HT1080 (cell line): ENCODE measurements around the gene TMIGD3. TPM values are rescaled to one million over a fixed set of nuclear protein-coding genes. Genes with fewer than 3 reads are reported as not detected.
A peak's percentile ranks its signal among the peaks of the same experiment; 100 is the strongest.

Experiments
- DNase-seq: peaks from one replicate; pipeline ENCODE4 v3.0.0-alpha.2; 2015; ENCODE audit warnings: low read depth
- small RNA-seq: library from RNA; depleted of rRNA; stranded (forward); fragments of <200 nt; gene quantifications from one replicate; pipeline ENCODE3, GENCODE V24; 2014
- total RNA-seq: library from RNA; depleted of rRNA; stranded (reverse); fragments of >200 nt; shearing (Covaris generic); gene quantifications from 2 replicates; pipeline ENCODE4 v1.2.3, GENCODE V29; 2014; rRNA removed

The TMIGD3 gene
- total RNA-seq, 1 experiment from 2014 or later = not detected

DNA sequence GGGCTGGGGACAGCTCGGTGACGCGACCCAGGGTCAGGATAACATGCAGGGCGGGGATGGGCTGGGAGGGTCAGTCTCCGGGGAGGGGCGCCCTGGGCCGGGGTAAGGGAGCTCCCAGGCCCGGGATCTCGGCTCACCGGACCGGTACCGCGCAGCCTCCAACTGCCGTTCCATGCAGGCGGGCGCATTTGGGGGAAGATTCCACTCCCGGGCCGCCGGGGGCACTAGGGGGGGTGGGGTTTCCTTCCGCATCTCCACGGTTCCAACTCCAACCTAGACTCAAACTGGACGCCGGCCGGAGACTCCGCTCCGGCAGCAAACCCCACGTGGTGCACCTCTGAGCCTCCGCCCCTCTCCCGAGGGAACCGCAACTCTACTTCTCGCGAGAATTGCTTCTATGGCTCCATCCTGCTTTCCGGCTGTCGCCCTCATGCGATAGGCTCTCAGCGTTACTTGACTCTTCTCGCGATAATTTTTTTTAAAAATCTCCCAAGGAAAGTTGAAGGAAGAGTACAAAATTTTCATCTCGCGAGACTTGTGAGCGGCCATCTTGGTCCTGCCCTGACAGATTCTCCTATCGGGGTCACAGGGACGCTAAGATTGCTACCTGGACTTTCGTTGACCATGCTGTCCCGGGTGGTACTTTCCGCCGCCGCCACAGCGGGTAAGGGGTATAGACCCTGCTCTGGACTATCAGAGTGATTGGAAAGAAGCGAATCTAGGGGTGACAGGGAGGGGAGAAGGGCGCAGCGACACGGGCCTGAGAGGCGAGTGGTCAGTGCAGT, 54.3 kb downstream of the TMIGD3 start, which contains the start of the genes ATP5PB and WDR77:
Gene ATP5PB, plus strand, starts transcription at position 547 of the 785 bp plus-strand sequence. Its CDS starts 78 bp downstream, at position 625.
Gene WDR77, minus strand, starts transcription at position 339 of the 785 bp plus-strand sequence. Its CDS starts 87 bp downstream, at position 252.
- DNase-seq = peak; percentile 98

DNA sequence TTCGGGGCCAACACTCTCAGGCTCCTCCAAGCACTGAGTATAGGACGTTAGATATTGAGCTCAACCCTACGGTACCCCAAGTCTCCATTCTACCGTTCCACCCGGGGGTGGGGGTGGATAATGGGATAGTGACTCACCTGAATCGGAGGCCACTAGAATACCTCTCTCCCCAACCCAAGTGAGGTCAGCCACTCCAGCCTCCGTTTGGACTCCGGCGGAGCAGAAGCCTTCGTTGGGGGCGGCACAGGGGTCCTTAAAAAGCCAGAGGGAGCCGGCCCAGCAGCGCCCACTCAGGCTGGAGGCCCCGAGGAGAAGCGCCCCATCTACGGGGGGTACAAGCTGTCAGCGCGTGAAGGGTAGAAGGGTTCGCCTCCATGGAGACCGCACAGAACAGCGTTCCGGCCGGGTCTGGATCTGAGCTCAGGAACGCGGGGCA, 54.9 kb downstream of the TMIGD3 start:
- peak; percentile 13 for DNase-seq

DNA sequence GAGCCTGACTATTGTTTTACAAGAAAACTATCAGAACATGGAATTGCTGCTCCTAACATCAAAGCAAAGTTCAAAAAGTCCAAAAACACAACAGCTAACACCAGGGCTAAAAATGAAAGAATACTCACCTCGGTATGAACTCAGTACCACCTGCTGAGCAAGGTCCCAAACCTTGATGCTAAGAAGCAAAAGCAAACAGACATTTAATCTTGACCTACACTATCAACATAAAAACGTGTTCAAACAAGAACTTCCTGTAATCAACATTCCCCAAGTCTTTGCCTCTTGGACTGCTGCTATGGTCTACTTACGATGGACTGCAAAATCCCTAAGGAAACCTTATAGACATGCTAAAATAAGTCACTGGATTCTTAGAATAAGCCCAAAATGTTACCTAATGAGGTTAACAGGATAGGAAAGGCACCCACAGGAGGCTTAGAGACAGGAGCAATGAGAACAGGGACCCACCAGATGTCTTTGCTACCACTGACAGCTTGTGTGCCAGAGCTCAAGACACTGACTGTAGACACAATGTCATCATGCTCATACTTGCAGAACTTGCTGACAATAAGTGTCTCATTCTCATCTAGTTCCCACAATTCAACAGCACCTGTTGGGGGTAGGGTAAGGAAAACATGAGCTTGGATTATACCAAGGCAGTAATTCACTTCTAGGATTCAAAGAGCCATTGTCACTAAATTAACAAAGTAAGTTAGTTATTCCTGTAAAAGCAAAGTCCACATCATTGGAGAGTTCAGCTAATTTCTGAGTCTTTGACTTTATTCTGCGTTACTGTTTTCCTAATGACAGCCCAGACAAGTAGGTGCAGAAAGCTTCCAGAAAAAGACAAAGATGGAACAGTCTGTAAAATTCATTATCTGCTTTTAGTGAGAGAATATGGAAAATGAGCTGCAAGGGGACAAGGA, 56.2 kb downstream of the TMIGD3 start:
- DNase-seq = no peak

DNA sequence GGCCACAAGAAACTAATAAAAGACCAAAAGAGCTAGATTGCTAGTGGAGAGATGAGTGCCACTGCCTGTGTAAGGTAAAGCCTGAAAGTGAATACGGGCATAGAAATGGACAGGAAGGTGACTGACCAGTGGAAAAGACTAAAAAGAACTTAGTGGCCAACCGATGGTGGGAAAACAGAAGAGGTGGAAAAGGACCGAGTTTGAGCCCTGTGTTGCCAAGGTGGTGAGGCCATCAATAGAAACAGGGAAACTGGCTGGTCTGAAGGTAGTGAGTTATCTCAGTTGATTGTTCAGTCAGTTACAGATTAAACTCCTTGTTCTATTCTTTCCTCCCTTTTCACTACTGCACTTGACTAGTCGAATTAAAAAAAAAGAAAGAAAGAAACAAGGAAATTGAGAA, 56.9 kb downstream of the TMIGD3 start:
- no peak for DNase-seq

DNA sequence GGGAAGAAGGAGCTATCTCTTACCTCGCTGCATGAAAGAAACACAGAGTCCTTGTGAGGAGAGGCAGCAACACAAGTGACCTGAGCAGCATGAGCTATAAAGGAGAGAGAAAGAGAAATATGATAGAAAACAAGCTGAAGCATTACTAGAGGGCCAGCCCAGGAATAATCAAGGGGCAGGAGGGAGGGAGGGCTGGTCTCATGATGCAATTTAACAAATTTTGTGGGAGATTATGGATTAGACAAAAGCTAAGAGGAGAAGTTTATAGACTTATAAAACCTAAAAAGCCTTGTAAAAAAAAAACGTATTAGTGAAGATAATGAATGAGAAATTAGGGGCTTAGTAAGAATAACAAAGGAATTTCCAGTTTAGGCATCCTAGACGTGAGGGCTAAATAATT, 59.4 kb downstream of the TMIGD3 start:
- DNase-seq = no peak

DNA sequence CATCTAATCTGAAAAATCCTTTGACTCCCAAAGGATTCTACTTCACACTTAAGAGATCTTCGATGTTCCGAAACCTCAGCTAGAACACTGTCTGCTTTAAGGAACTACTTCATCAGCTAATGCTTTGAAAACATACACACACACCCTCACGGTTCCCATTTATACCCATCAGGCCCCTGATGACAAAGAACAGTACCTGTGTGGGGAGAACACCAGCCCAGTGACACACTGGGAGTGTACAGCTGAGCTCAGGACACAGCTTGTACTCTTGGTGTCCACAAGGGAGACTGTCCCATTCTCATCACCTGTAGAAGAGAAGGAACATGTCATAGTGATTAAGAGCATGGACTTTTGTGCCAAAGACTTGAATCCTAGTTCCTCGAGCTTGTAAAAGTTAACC, 61.0 kb downstream of the TMIGD3 start:
- no peak for DNase-seq

DNA sequence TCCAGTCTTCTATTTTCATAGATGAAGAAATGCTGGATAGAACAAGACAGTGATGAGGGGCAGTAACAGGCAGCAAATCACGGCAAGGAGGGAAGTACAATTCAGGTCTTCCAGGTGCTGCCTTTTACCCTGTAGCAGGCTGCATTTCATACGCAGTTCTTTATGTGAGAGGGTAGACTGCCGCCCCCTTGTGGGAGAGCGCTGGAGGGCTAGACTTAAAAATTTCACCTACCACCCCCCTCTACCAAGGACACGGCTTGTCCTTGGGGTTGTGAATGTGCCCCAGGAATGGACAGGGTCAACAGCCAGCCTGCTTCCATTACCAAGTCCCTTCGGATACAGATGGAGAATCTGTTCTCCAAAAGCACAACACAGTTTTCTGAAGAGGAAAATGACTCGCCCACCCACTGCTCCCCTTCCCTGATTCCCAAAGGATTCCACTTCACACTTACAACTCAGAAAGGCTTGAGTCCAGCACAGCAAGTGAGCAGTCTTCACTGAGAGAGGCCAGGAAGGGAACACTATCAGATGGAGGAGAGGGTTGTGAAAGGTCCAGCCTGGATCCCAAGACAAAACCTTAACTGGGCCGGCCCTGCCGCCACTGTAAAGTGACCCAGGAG, 61.8 kb downstream of the TMIGD3 start:
- peak; percentile 39 for DNase-seq

DNA sequence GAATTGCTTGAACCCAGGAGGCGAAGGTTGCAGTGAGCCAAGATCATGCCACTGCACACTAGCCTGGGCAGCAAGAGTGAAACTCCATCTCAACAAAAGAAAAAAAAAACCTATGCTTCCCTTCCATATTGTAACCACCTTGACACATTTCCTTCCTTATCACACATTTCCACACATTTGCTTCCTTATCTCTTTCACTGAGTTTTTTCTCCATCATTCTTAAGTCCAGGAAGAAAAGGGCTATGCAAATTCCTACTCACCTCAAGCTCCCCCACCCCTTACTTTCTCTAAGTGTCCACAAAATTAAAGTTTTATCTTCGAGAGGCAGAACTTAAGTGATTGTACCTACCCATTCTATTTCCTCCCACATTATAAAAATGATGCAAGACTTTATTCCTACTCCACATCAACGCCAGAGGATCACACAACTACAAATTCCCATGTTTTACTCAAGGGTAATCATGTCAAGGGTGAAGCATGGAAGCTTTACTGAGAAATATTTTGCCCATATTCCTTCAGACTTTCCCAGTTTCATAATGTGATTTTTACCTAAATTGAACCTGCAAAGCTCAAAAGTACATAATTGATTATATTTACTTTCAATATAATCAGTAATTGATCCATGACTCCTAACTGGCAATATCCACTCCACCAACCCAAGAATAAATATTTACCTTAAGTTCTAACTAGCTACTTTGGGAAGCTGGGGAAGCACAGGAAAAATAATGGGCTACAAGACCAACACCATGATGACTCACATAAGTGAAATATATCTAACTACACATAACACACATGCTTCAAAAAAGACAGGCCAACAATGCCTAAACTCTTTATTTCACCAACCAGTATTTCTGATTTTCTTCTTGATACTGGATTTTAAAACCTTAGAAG, 63.7 kb downstream of the TMIGD3 start:
- DNase-seq = no peak

DNA sequence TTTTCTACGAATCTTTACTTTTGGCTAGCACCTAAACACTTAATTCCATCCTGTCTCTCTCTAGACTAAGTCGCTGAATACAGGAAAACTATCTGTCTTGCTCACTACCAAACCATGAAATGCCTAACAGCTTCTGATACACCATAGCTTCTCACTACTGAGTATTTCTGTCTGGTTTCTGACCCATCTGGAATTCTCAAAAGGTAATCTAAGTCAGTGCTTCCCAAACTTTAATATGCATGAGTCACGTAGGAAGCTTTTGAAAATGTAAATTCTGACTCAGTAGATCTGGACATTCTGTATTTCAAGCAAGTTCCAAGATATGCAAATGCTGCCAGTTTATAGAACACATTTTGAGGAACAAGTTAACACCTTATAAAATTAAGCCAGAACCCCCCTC, 66.7 kb downstream of the TMIGD3 start:
- no peak for DNase-seq

Small RNAs within 50 kb of the gene (small RNA-seq; reads per million reads assigned to genes)
- gene RF00019 (not detected), gene RNU6-792P (not detected)

Other genes with a start within 250 kb of the TMIGD3 start
- gene CHIA, start 212.8 kb downstream of the TMIGD3 start, total RNA-seq = not detected in 2 replicates
- 0.21 and 1.4 TPM in 2 replicates for gene OVGP1, start 75.9 kb downstream of the TMIGD3 start, total RNA-seq
- 114 and 129 TPM in 2 replicates for gene WDR77, start 54.4 kb downstream of the TMIGD3 start, total RNA-seq
- 587 and 663 TPM in 2 replicates for gene ATP5PB, start 54.2 kb downstream of the TMIGD3 start, total RNA-seq
- 0.42 and 0.63 TPM in 2 replicates for gene C1orf162, start 29.6 kb downstream of the TMIGD3 start, total RNA-seq
- gene ADORA3, start within 50 bp of the TMIGD3 start, total RNA-seq = not detected in 2 replicates
- gene RAP1A, start 116.2 kb upstream of the TMIGD3 start, total RNA-seq = 23.3 and 43.0 TPM in 2 replicates
- 0.73 and 4.2 TPM in 2 replicates for gene INKA2, start 235.8 kb upstream of the TMIGD3 start, total RNA-seq